K562 (cell line): ENCODE results near the gene TRIM45. TPM values are rescaled to one million over a fixed set of nuclear protein-coding genes. Genes with fewer than 3 reads are reported as not detected.

Source experiments
- ATAC-seq: fragments of 200-7000 bp; cut with Tn5 transposase; 3 replicates; pipeline ENCODE4 v1.9.1; 2020; ENCODE audit warnings: moderate library complexity
- BruUV-seq: library from RNA; stranded (reverse); fragments of 400-500 nt; replicated peaks from 2 replicates; lab custom pipeline; 2021; lab: Mats Ljungman, UMichigan
- CTCF ChIA-PET: fragments of 300-600 bp; formaldehyde crosslinking; extraction: SDS; loops from one replicate; lab custom pipeline; 2021; ENCODE audit warnings: low intra/inter-chr PET ratio; lab: Yijun Ruan, JAX
- POLR2A ChIA-PET: fragments of 300-600, 350-650 bp; sonication (Branson Sonifier 250); formaldehyde crosslinking; extraction: SDS; loops from one replicate; lab custom pipeline; 2021; ENCODE audit warnings: antibody characterized with exemption, inconsistent platforms; lab: Yijun Ruan, JAX
- DNase-seq, 4 experiments: peaks; one replicate each; pipeline versions ENCODE4 v3.0.0 to v3.0.0-alpha.2; 2011 to 2018; ENCODE audit warnings: low spot score in 3 of 4, mixed read lengths in 3 of 4; ENCODE audit errors: extremely low read depth in 1 of 4
- FAIRE-seq: peaks from 2 replicates; lab custom pipeline; 2011; peaks lifted over from hg19 to GRCh38; lab: Jason Lieb, UNC
- H2AFZ ChIP-seq: 2 replicates; pipeline ENCODE4 v1.6.0; 2011; ENCODE audit warnings: low read depth, low read length, control low read depth, inconsistent platforms
- H3K27ac ChIP-seq: fragments of 200-600 bp; 3 replicates; pipeline ENCODE4 v1.8.0; 2011; ENCODE audit warnings: low read depth, mild to moderate bottlenecking, control low read depth, inconsistent platforms, low read length, moderate library complexity, mixed read lengths; ENCODE audit errors: extremely low read depth
- H3K27me3 ChIP-seq, 2 experiments: fragments of 300-600 bp in 1 of 2; 2 replicates in 1 of 2; 3 replicates in 1 of 2; pipeline versions ENCODE4 v1.6.0 to v1.8.0; 2011; ENCODE audit warnings: inconsistent platforms in 2 of 2, low read length in 2 of 2, mild to moderate bottlenecking in 1 of 2, mixed read lengths in 1 of 2, moderate library complexity in 1 of 2; ENCODE audit not compliant: control insufficient read depth in 2 of 2, insufficient read depth in 2 of 2
- H3K36me3 ChIP-seq: fragments of 300-600 bp; 3 replicates; pipeline ENCODE4 v1.8.0; 2011; ENCODE audit warnings: mild to moderate bottlenecking, low read length, inconsistent platforms; ENCODE audit not compliant: control insufficient read depth, insufficient read depth
- H3K4me1 ChIP-seq, 2 experiments: fragments of 200-600 bp in 1 of 2; replicated peaks in 1 of 2; 2 replicates in 1 of 2; 3 replicates in 1 of 2; pipeline versions ENCODE4 v1.5.1 to v1.8.0; 2011; ENCODE audit warnings: inconsistent platforms in 2 of 2, low read length in 2 of 2, mild to moderate bottlenecking in 1 of 2, mixed read lengths in 1 of 2, moderate library complexity in 1 of 2; ENCODE audit not compliant: control insufficient read depth in 2 of 2, insufficient read depth in 2 of 2
- H3K4me2 ChIP-seq: 2 replicates; pipeline ENCODE4 v1.6.1; 2011; ENCODE audit warnings: low read length, control low read depth, inconsistent platforms, mixed read lengths; ENCODE audit not compliant: insufficient read depth
- H3K4me3 ChIP-seq: fragments of 200-600 bp; sonication (generic), shearing (Covaris generic); 2 replicates; pipeline ENCODE4 v1.5.1; 2016; ENCODE audit warnings: control low read depth, inconsistent platforms
- H3K79me2 ChIP-seq: fragments of 200-600 bp; 3 replicates; pipeline ENCODE4 v1.8.0; 2011; ENCODE audit warnings: low read length, inconsistent platforms; ENCODE audit not compliant: control insufficient read depth, insufficient read depth
- H3K9ac ChIP-seq, 2 experiments: 2 replicates each; pipeline versions ENCODE4 v1.6.0 to v1.6.1; 2011; ENCODE audit warnings: low read depth in 2 of 2, low read length in 2 of 2, control low read depth in 1 of 2, inconsistent platforms in 1 of 2, mild to moderate bottlenecking in 1 of 2, mixed read lengths in 1 of 2; ENCODE audit not compliant: insufficient read depth in 1 of 2
- H3K9me1 ChIP-seq: one replicate; pipeline ENCODE4 v1.6.0; 2011; ENCODE audit warnings: inconsistent platforms, mild to moderate bottlenecking, low read length, moderate library complexity; ENCODE audit not compliant: control insufficient read depth, insufficient read depth
- H3K9me3 ChIP-seq: replicated peaks from 2 replicates; pipeline ENCODE4 v1.5.1; 2011; ENCODE audit warnings: low read depth, low read length, inconsistent platforms; ENCODE audit not compliant: control insufficient read depth, insufficient read depth
- H4K20me1 ChIP-seq: replicated peaks from 2 replicates; pipeline ENCODE4 v1.6.1; 2011; ENCODE audit warnings: low read length, inconsistent platforms, mixed read lengths; ENCODE audit not compliant: control insufficient read depth, insufficient read depth
- CREBBP ChIP-seq: IDR thresholded peaks from one replicate; pipeline ENCODE4 v1.6.1; 2012; ENCODE audit warnings: low read depth, mild to moderate bottlenecking, control low read depth, inconsistent platforms, low read length
- E2F5 ChIP-seq: sonication (generic); formaldehyde crosslinking; IDR thresholded peaks from 2 replicates; pipeline ENCODE4 v1.8.0; 2022; ENCODE audit warnings: mild to moderate bottlenecking, missing genetic modification reagents
- ETS2 ChIP-seq: IDR thresholded peaks from 2 replicates; pipeline ENCODE4 v1.6.1; 2016; ENCODE audit warnings: borderline replicate concordance, missing genetic modification characterization, mild to moderate bottlenecking, moderate library complexity, missing compliant biosample characterization; ENCODE audit not compliant: poor library complexity, severe bottlenecking
- GABPB2 ChIP-seq: fragments of 250-450 bp; sonication (Bioruptor Pico); conservative IDR thresholded peaks from 2 replicates; pipeline ENCODE4 v1.5.1; 2021; ENCODE audit warnings: mild to moderate bottlenecking
- HLTF ChIP-seq: fragments of 450-650 bp; IDR thresholded peaks from 2 replicates; pipeline ENCODE4 v1.6.1; 2016
- JUND ChIP-seq, 2 experiments: IDR thresholded peaks; 2 replicates in 1 of 2; 3 replicates in 1 of 2; pipeline ENCODE4 v1.6.1; 2011; ENCODE audit warnings: borderline replicate concordance in 2 of 2, low read depth in 2 of 2, low read length in 2 of 2, improper control_type of control experiment in 1 of 2, missing biosample characterization in 1 of 2, missing genetic modification characterization in 1 of 2, missing genetic modification reagents in 1 of 2
- SMAD4 ChIP-seq: fragments of 250-450 bp; sonication (Bioruptor Pico); conservative IDR thresholded peaks from 2 replicates; pipeline ENCODE4 v1.8.0; 2021; ENCODE audit warnings: inconsistent platforms, mild to moderate bottlenecking, moderate library complexity
- SPI1 ChIP-seq: IDR thresholded peaks from 2 replicates; pipeline ENCODE4 v1.6.1; 2011; ENCODE audit warnings: low read depth, low read length, control low read depth, borderline replicate concordance
- TEAD1 ChIP-seq, 2 experiments: fragments of 450-650 bp in 1 of 2; sonication (generic) in 1 of 2; formaldehyde crosslinking; IDR thresholded peaks; 2 replicates each; pipeline versions ENCODE4 v1.4.0 to v1.8.0; 2020 to 2022; ENCODE audit warnings: mild to moderate bottlenecking in 2 of 2, missing genetic modification reagents in 1 of 2
- ZFPM2 ChIP-seq: fragments of 250-450 bp; sonication (Bioruptor Pico); IDR thresholded peaks from 2 replicates; pipeline ENCODE4 v1.5.1; 2022; ENCODE audit warnings: mild to moderate bottlenecking
- in situ Hi-C: fragments of 300-500 bp; cut with MboI; formaldehyde crosslinking; loops from 4 replicates; pipeline ENCODE4 v1.15.0; 2018; ENCODE audit warnings: inconsistent platforms, mixed read lengths
- intact Hi-C: fragments of 100-400 bp; cut with micrococcal nuclease; formaldehyde crosslinking; loops from 2 replicates; pipeline ENCODE4 v1.14.2; 2022
- polyA plus RNA-seq, 8 experiments: library from polyadenylated mRNA; depleted of rRNA in 4 of 8; stranded (reverse) in 5 of 8; unstranded in 3 of 8; fragments of >200 nt; fragmentation: Nextera tagmentation in 2 of 8; fragmentation: Illumina TruSeq in 1 of 8; extraction: Ambion mirVana in 2 of 8; extraction: Trizol in 1 of 8; gene quantifications; 2 replicates each; pipeline versions ENCODE4 v1.2.1 to v1.2.3, GENCODE V29; 2011 to 2014; ENCODE audit warnings: inconsistent platforms in 1 of 8, missing spikeins in 1 of 8
- total RNA-seq, 7 experiments: library from RNA; depleted of rRNA in 6 of 7; stranded (reverse); fragments of >200 nt in 6 of 7; fragmentation: Illumina TruSeq in 2 of 7; extraction: Trizol in 2 of 7; gene quantifications; 2 replicates each; pipeline versions ENCODE4 v1.2.1 to v1.2.3, GENCODE V29; 2011 to 2021; ENCODE audit warnings: low replicate concordance in 1 of 7
- TF ChIP-seq, protein P1 (sequence below): fragments of 450-650 bp; IDR thresholded peaks from 2 replicates; pipeline ENCODE4 v1.6.1; 2016
- TF ChIP-seq, protein P2 (sequence below): fragments of 450-650 bp; formaldehyde crosslinking; IDR thresholded peaks from 2 replicates; pipeline ENCODE4 v1.4.0; 2020; ENCODE audit warnings: mild to moderate bottlenecking, moderate library complexity
- TF ChIP-seq, protein P3 (sequence below): fragments of 250-450 bp; sonication (Bioruptor Pico); IDR thresholded peaks from 2 replicates; pipeline ENCODE4 v1.4.0; 2020; ENCODE audit warnings: mild to moderate bottlenecking, moderate library complexity, borderline replicate concordance
- TF ChIP-seq, protein P4 (sequence below), 2 experiments: fragments of 250-450 bp in 1 of 2; fragments of 450-650 bp in 1 of 2; sonication (Bioruptor Pico) in 1 of 2; IDR thresholded peaks; 2 replicates each; pipeline versions ENCODE4 v1.6.1 to v1.8.0; 2016 to 2021; ENCODE audit warnings: mild to moderate bottlenecking in 2 of 2, moderate library complexity in 2 of 2, missing compliant biosample characterization in 1 of 2, missing genetic modification characterization in 1 of 2

The TRIM45 gene
- total and polyA plus RNA-seq, 9 of the 15 experiments (the other 6 are each of a cell fraction or from before 2014, with no cell fraction given): 1.9 to 6.2 (median 3.6) TPM

DNA sequence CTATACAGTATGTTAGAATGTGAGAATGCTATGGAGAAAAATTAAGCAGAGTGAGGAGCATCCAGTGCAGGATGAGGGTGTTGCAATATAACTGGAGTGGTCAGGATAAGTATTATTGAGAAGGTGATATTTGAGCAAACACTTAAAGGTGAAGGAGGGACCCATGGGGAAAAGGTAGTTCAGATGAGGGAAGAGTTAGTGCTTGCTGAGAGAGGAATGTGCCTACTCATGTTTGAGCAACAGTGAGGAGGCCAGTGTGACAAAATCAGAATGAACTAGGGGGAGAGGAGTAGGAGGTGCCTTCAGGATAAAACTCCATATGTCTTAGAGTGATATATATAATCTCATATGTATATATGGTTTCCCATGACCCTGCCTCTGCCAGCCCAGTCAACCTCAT, 6.2 kb upstream of the TRIM45 start:
- H3K9me1 ChIP-seq: no peaks in the 10 kb centered on the region
- ChIA-PET POLR2A (interaction anchor here (0.6 to 2.1 kb wide), 5 partner anchors 8 to 108 kb away, joined by 3 to 13 read pairs (median 4); no protein-coding TSS in a partner anchor), CTCF (interaction anchor here (0.6 to 3.0 kb wide), 6 partner anchors 11 to 989 kb away, joined by 3 to 44 read pairs (median 4); no protein-coding TSS in a partner anchor)
- H3K79me2 ChIP-seq: no peaks in the 10 kb centered on the region
- peaks cover 6% of the 10 kb centered on the region in 2 experiments; a peak in 1 of 5 replicates for H3K27me3 ChIP-seq
- H3K4me2 ChIP-seq: peak overlapping the region; percentile 25; the same call in 1 of the 2 replicates
- FAIRE-seq (no peak), ATAC-seq (peak; percentile 76), DNase-seq (peak in 2 of 4 experiments; percentile 32 to 38)
- H3K4me1 ChIP-seq: peaks cover 0 to 8% of the 10 kb centered on the region in 2 experiments; a peak in 2 of 5 replicates
- intact Hi-C loops: loop anchor here (1.0 to 10.0 kb wide), 4 partner anchors 59 to 553 kb away; partner anchors contain the start of gene CD58
- no TSS peak for BruUV-seq
- H3K27ac ChIP-seq: no peak overlapping the region
- H3K9me3 ChIP-seq: no peaks in the 10 kb centered on the region
- H3K9ac ChIP-seq: no peak overlapping the region
- H3K36me3 ChIP-seq: no peaks in the 10 kb centered on the region
- no peak overlapping the region for H3K4me3 ChIP-seq
- in situ Hi-C loops: no loop called here
- peak overlapping the region; percentile 12; the same call in 1 of the 2 replicates for H2AFZ ChIP-seq
- no peaks in the 10 kb centered on the region for H4K20me1 ChIP-seq
- TF ChIP-seq CREBBP (no peak), ZFPM2 (CRISPR knock-in tag) (no peak), ETS2 (tag) (no peak), SMAD4 (CRISPR knock-in tag) (no peak), JUND (IDR thresholded peaks at IDR 0.05; ENCODE audit: borderline replicate concordance, low read depth, low read length) (0 out of 2 replicates have a peak, but pooled peaks have one; percentile 7), JUND (tag; IDR thresholded peaks at IDR 0.05; ENCODE audit: borderline replicate concordance, low read depth, low read length) (no peak), SPI1 (no peak), HLTF (no peak), TEAD1 (CRISPR knock-in tag; IDR thresholded peaks at IDR 0.05) (0 out of 4 replicates have a peak, but pooled peaks of 1 of the 2 experiments have one; percentile 54), GABPB2 (CRISPR knock-in tag) (no peak), E2F5 (no peak)
- TF ChIP-seq, protein P1, sequence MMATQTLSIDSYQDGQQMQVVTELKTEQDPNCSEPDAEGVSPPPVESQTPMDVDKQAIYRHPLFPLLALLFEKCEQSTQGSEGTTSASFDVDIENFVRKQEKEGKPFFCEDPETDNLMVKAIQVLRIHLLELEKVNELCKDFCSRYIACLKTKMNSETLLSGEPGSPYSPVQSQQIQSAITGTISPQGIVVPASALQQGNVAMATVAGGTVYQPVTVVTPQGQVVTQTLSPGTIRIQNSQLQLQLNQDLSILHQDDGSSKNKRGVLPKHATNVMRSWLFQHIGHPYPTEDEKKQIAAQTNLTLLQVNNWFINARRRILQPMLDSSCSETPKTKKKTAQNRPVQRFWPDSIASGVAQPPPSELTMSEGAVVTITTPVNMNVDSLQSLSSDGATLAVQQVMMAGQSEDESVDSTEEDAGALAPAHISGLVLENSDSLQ: no peak
- TF ChIP-seq, protein P2, sequence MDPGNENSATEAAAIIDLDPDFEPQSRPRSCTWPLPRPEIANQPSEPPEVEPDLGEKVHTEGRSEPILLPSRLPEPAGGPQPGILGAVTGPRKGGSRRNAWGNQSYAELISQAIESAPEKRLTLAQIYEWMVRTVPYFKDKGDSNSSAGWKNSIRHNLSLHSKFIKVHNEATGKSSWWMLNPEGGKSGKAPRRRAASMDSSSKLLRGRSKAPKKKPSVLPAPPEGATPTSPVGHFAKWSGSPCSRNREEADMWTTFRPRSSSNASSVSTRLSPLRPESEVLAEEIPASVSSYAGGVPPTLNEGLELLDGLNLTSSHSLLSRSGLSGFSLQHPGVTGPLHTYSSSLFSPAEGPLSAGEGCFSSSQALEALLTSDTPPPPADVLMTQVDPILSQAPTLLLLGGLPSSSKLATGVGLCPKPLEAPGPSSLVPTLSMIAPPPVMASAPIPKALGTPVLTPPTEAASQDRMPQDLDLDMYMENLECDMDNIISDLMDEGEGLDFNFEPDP: no peak
- TF ChIP-seq, protein P3, sequence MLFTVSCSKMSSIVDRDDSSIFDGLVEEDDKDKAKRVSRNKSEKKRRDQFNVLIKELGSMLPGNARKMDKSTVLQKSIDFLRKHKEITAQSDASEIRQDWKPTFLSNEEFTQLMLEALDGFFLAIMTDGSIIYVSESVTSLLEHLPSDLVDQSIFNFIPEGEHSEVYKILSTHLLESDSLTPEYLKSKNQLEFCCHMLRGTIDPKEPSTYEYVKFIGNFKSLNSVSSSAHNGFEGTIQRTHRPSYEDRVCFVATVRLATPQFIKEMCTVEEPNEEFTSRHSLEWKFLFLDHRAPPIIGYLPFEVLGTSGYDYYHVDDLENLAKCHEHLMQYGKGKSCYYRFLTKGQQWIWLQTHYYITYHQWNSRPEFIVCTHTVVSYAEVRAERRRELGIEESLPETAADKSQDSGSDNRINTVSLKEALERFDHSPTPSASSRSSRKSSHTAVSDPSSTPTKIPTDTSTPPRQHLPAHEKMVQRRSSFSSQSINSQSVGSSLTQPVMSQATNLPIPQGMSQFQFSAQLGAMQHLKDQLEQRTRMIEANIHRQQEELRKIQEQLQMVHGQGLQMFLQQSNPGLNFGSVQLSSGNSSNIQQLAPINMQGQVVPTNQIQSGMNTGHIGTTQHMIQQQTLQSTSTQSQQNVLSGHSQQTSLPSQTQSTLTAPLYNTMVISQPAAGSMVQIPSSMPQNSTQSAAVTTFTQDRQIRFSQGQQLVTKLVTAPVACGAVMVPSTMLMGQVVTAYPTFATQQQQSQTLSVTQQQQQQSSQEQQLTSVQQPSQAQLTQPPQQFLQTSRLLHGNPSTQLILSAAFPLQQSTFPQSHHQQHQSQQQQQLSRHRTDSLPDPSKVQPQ (CRISPR knock-in tag): no peak
- TF ChIP-seq, protein P4, sequence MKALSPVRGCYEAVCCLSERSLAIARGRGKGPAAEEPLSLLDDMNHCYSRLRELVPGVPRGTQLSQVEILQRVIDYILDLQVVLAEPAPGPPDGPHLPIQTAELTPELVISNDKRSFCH (CRISPR knock-in tag; IDR thresholded peaks at IDR 0.05): no peak
- TF ChIP-seq, protein P4 (tag; IDR thresholded peaks at IDR 0.05): no peak
